ENCODE measurements around the gene CAST.

The CAST gene

GRCh38 chr5:96633820-96634219 is 28.4 kb upstream of the CAST start:
- TF ChIP-seq CTCF (IDR thresholded peaks at IDR 0.05; ENCODE audit: extremely low read depth, insufficient read depth, missing control alignments), result no peak
- in situ Hi-C loops (cut with MboI; ENCODE audit: low pct_unique_long_range_greater_than_20kb, low sequenced_read_pairs, unreplicated experiment), result no loop called here
- DNase-seq (ENCODE audit: low spot score), result no peak

- DNase-seq (ENCODE audit: low spot score), result no peak
- in situ Hi-C loops (cut with MboI; ENCODE audit: low pct_unique_long_range_greater_than_20kb, low sequenced_read_pairs, unreplicated experiment), result no loop called here
Observed at GRCh38 chr5:96634881-96635280, 27.3 kb upstream of the CAST start.

GRCh38 chr5:96636046-96636445 is 26.1 kb upstream of the CAST start:
- TF ChIP-seq CTCF (IDR thresholded peaks at IDR 0.05; ENCODE audit: extremely low read depth, insufficient read depth, missing control alignments), result no peak
- no peak for DNase-seq (ENCODE audit: low spot score)
- in situ Hi-C loops (cut with MboI; ENCODE audit: low pct_unique_long_range_greater_than_20kb, low sequenced_read_pairs, unreplicated experiment), result no loop called here

More at GRCh38 chr5:96634881-96635280, 27.3 kb upstream of the CAST start:
- TF ChIP-seq CTCF (IDR thresholded peaks at IDR 0.05; ENCODE audit: extremely low read depth, insufficient read depth, missing control alignments), result no peak

- TF ChIP-seq CTCF (IDR thresholded peaks at IDR 0.05; ENCODE audit: extremely low read depth, insufficient read depth, missing control alignments), result no peak
- in situ Hi-C loops (cut with MboI; ENCODE audit: low pct_unique_long_range_greater_than_20kb, low sequenced_read_pairs, unreplicated experiment), result no loop called here
Observed at GRCh38 chr5:96636594-96636993, 25.6 kb upstream of the CAST start.

GRCh38 chr5:96637196-96637595 is 25.0 kb upstream of the CAST start:
- no peak for DNase-seq (ENCODE audit: low spot score)
- in situ Hi-C loops (cut with MboI; ENCODE audit: low pct_unique_long_range_greater_than_20kb, low sequenced_read_pairs, unreplicated experiment), result no loop called here
- TF ChIP-seq CTCF (IDR thresholded peaks at IDR 0.05; ENCODE audit: extremely low read depth, insufficient read depth, missing control alignments), result no peak

More at GRCh38 chr5:96636594-96636993, 25.6 kb upstream of the CAST start:
- no peak for DNase-seq (ENCODE audit: low spot score)

- no peak for DNase-seq (ENCODE audit: low spot score)
- in situ Hi-C loops (cut with MboI; ENCODE audit: low pct_unique_long_range_greater_than_20kb, low sequenced_read_pairs, unreplicated experiment), result no loop called here
- TF ChIP-seq CTCF (IDR thresholded peaks at IDR 0.05; ENCODE audit: extremely low read depth, insufficient read depth, missing control alignments), result no peak
Observed at GRCh38 chr5:96638561-96638960, 23.6 kb upstream of the CAST start.

- in situ Hi-C loops (cut with MboI; ENCODE audit: low pct_unique_long_range_greater_than_20kb, low sequenced_read_pairs, unreplicated experiment), result no loop called here
- no peak for TF ChIP-seq CTCF (IDR thresholded peaks at IDR 0.05; ENCODE audit: extremely low read depth, insufficient read depth, missing control alignments)
- DNase-seq (ENCODE audit: low spot score), result no peak
Observed at GRCh38 chr5:96640696-96641095, 21.5 kb upstream of the CAST start.

Data from GM13977 (cell line).